ENCODE measurements around the gene BABAM2. TPM values are rescaled to one million over a fixed set of nuclear protein-coding genes. Genes with fewer than 3 reads are reported as not detected.
A peak's percentile ranks its signal among the peaks of the same experiment; 100 is the strongest.

Gene BABAM2
- total RNA-seq, 1 donor from 2014 or later = 28.5 TPM

- no peak overlapping the region for H2AFZ ChIP-seq (ENCODE audit: low read depth, low read length)
- no peaks in the 10 kb centered on the region for H3K79me2 ChIP-seq (ENCODE audit: insufficient read depth, low read length)
- no peaks in the 10 kb centered on the region for H3K36me3 ChIP-seq (ENCODE audit: insufficient read depth, low read length)
- H3K27ac Mint-ChIP-seq (ENCODE audit: unreplicated experiment) = no peak overlapping the region
- DNase-seq (ENCODE audit: low read depth) (no peak), FAIRE-seq (no peak)
- H3K9ac ChIP-seq (ENCODE audit: low read length) = peak overlapping the region; percentile 59
- H4K20me1 ChIP-seq (ENCODE audit: insufficient read depth, low read length) = no peaks in the 10 kb centered on the region
- H3K4me3 Mint-ChIP-seq (ENCODE audit: unreplicated experiment) = no peak overlapping the region
- H3K4me1 Mint-ChIP-seq (ENCODE audit: low read depth, unreplicated experiment) = peaks cover 35% of the 10 kb centered on the region
- H3K27ac ChIP-seq (ENCODE audit: low read depth, low read length) = peak overlapping the region; percentile 65
- no peaks in the 10 kb centered on the region for H3K9me3 Mint-ChIP-seq (ENCODE audit: unreplicated experiment)
- H3K27me3 Mint-ChIP-seq (ENCODE audit: low read depth, unreplicated experiment) = peaks cover 1% of the 10 kb centered on the region
- H3K36me3 Mint-ChIP-seq (ENCODE audit: low read depth, unreplicated experiment) = peaks cover 4% of the 10 kb centered on the region
- no peak overlapping the region for H3K4me2 ChIP-seq (ENCODE audit: low read length)
- H3K4me3 ChIP-seq (ENCODE audit: insufficient read depth, low read depth, low read length) = no peak overlapping the region
- no peaks in the 10 kb centered on the region for H3K9me3 ChIP-seq (ENCODE audit: insufficient read depth, low read depth, low read length)
- H3K4me1 ChIP-seq (ENCODE audit: insufficient read depth, low read length) = peaks cover 33% of the 10 kb centered on the region
- H3K27me3 ChIP-seq (ENCODE audit: insufficient read depth, low read length) = no peaks in the 10 kb centered on the region
- TF ChIP-seq CTCF (IDR thresholded peaks at IDR 0.05; ENCODE audit: insufficient read depth, low read depth, low read length) (no peak), EZH2 (IDR thresholded peaks at IDR 0.05; ENCODE audit: insufficient read depth, low read length) (no peak)
Observed at GRCh38 chr2:28322051-28322450, 431.5 kb downstream of the BABAM2 start.

- H3K27me3 ChIP-seq (ENCODE audit: insufficient read depth, low read length) = no peaks in the 10 kb centered on the region
- H2AFZ ChIP-seq (ENCODE audit: low read depth, low read length) = no peak overlapping the region
- Mint-ChIP-seq H3K36me3 (ENCODE audit: low read depth, unreplicated experiment) (peaks cover 4% of the 10 kb centered on the region), H3K27me3 (ENCODE audit: low read depth, unreplicated experiment) (peaks cover 1% of the 10 kb centered on the region), H3K27ac (ENCODE audit: unreplicated experiment) (no peak overlapping the region), H3K9me3 (ENCODE audit: unreplicated experiment) (no peaks in the 10 kb centered on the region), H3K4me1 (ENCODE audit: low read depth, unreplicated experiment) (peaks cover 35% of the 10 kb centered on the region), H3K4me3 (ENCODE audit: unreplicated experiment) (no peak overlapping the region)
- H3K36me3 ChIP-seq (ENCODE audit: insufficient read depth, low read length) = no peaks in the 10 kb centered on the region
- no peak for DNase-seq (ENCODE audit: low read depth)
- peaks cover 33% of the 10 kb centered on the region for H3K4me1 ChIP-seq (ENCODE audit: insufficient read depth, low read length)
- H3K9me3 ChIP-seq (ENCODE audit: insufficient read depth, low read depth, low read length) = no peaks in the 10 kb centered on the region
- H4K20me1 ChIP-seq (ENCODE audit: insufficient read depth, low read length) = no peaks in the 10 kb centered on the region
- no peak overlapping the region for H3K4me2 ChIP-seq (ENCODE audit: low read length)
- H3K27ac ChIP-seq (ENCODE audit: low read depth, low read length) = no peak overlapping the region
- TF ChIP-seq EZH2 (IDR thresholded peaks at IDR 0.05; ENCODE audit: insufficient read depth, low read length) (no peak), CTCF (IDR thresholded peaks at IDR 0.05; ENCODE audit: insufficient read depth, low read depth, low read length) (no peak)
- no peak overlapping the region for H3K9ac ChIP-seq (ENCODE audit: low read length)
- no peak overlapping the region for H3K4me3 ChIP-seq (ENCODE audit: insufficient read depth, low read depth, low read length)
- no peaks in the 10 kb centered on the region for H3K79me2 ChIP-seq (ENCODE audit: insufficient read depth, low read length)
- no peak for FAIRE-seq
Observed at GRCh38 chr2:28322456-28322855, 431.9 kb downstream of the BABAM2 start.

- no peaks in the 10 kb centered on the region for H3K79me2 ChIP-seq (ENCODE audit: insufficient read depth, low read length)
- peaks cover 3% of the 10 kb centered on the region for H3K36me3 Mint-ChIP-seq (ENCODE audit: low read depth, unreplicated experiment)
- no peak overlapping the region for H3K9ac ChIP-seq (ENCODE audit: low read length)
- DNase-seq (ENCODE audit: low read depth) (peak; percentile 93), FAIRE-seq (no peak)
- H2AFZ ChIP-seq (ENCODE audit: low read depth, low read length) = no peak overlapping the region
- no peak overlapping the region for H3K4me3 Mint-ChIP-seq (ENCODE audit: unreplicated experiment)
- H3K27me3 Mint-ChIP-seq (ENCODE audit: low read depth, unreplicated experiment) = no peaks in the 10 kb centered on the region
- H3K27ac Mint-ChIP-seq (ENCODE audit: unreplicated experiment) = peak overlapping the region; percentile 38
- H3K9me3 ChIP-seq (ENCODE audit: insufficient read depth, low read depth, low read length) = no peaks in the 10 kb centered on the region
- no peaks in the 10 kb centered on the region for H3K36me3 ChIP-seq (ENCODE audit: insufficient read depth, low read length)
- H3K27ac ChIP-seq (ENCODE audit: low read depth, low read length) = no peak overlapping the region
- peaks cover 33% of the 10 kb centered on the region for H3K4me1 ChIP-seq (ENCODE audit: insufficient read depth, low read length)
- peaks cover 30% of the 10 kb centered on the region for H3K4me1 Mint-ChIP-seq (ENCODE audit: low read depth, unreplicated experiment)
- no peak overlapping the region for H3K4me2 ChIP-seq (ENCODE audit: low read length)
- H4K20me1 ChIP-seq (ENCODE audit: insufficient read depth, low read length) = no peaks in the 10 kb centered on the region
- no peaks in the 10 kb centered on the region for H3K9me3 Mint-ChIP-seq (ENCODE audit: unreplicated experiment)
- no peaks in the 10 kb centered on the region for H3K27me3 ChIP-seq (ENCODE audit: insufficient read depth, low read length)
- no peak for TF ChIP-seq EZH2 (IDR thresholded peaks at IDR 0.05; ENCODE audit: insufficient read depth, low read length)
- H3K4me3 ChIP-seq (ENCODE audit: insufficient read depth, low read depth, low read length) = no peak overlapping the region
Observed at GRCh38 chr2:28322981-28323396, 432.5 kb downstream of the BABAM2 start.
